ENCODE results near the gene WWOX. TPM values are rescaled to one million over a fixed set of nuclear protein-coding genes. Genes with fewer than 3 reads are reported as not detected.

WWOX gene
- total RNA-seq, 4 donors from 2014 or later: 135 to 209 (median 159) TPM

- Histone ChIP-seq H3K9me3 (no peaks in the 10 kb centered on the region), H3K4me1 (peaks cover 5 to 6% of the 10 kb centered on the region in 2 donors), H3K4me3 (replicated peaks in 1 of 3) (no peak overlapping the region), H3K36me3 (no peaks in the 10 kb centered on the region), H3K27ac (no peak overlapping the region), H3K27me3 (no peaks in the 10 kb centered on the region)
- no peak for DNase-seq
- no peak for TF ChIP-seq CTCF (IDR thresholded peaks at IDR 0.05)
- TF ChIP-seq POLR2A (IDR thresholded peaks at IDR 0.05): no peak
- intact Hi-C loops (cut with DNase I): no loop called here
- 82 to 83% methylated on average over 10 of the region's 10 CpGs for WGBS, 2 donors
Observed at GRCh38 chr16:78147911-78148401, 48.5 kb downstream of the WWOX start.

- intact Hi-C loops (cut with DNase I): no loop called here
Observed at GRCh38 chr16:78150233-78150632, 50.8 kb downstream of the WWOX start.

GRCh38 chr16:78154729-78155461, 55.4 kb downstream of the WWOX start:
- 66 to 73% methylated on average over 5 of the region's 5 CpGs for WGBS, 2 donors
- Histone ChIP-seq H3K4me3 (replicated peaks in 1 of 3) (no peak overlapping the region), H3K27ac (no peak overlapping the region), H3K36me3 (no peaks in the 10 kb centered on the region), H3K4me1 (no peaks in the 10 kb centered on the region), H3K9me3 (no peaks in the 10 kb centered on the region), H3K27me3 (no peaks in the 10 kb centered on the region)
- intact Hi-C loops (cut with DNase I): no loop called here
- no peak for DNase-seq
- no peak for TF ChIP-seq CTCF (IDR thresholded peaks at IDR 0.05)
- no peak for TF ChIP-seq POLR2A (IDR thresholded peaks at IDR 0.05)

More at GRCh38 chr16:78150233-78150632, 50.8 kb downstream of the WWOX start:
- H3K27ac ChIP-seq: no peak overlapping the region
- WGBS, 2 donors: 77 to 78% methylated on average over 6 of the region's 6 CpGs
- DNase-seq: no peak
- no peaks in the 10 kb centered on the region for H3K9me3 ChIP-seq
- H3K4me3 ChIP-seq (replicated peaks in 1 of 3): no peak overlapping the region
- TF ChIP-seq POLR2A (IDR thresholded peaks at IDR 0.05) (no peak), CTCF (IDR thresholded peaks at IDR 0.05) (no peak)
- no peaks in the 10 kb centered on the region for H3K4me1 ChIP-seq
- H3K27me3 ChIP-seq: no peaks in the 10 kb centered on the region
- no peaks in the 10 kb centered on the region for H3K36me3 ChIP-seq

- WGBS, 2 donors: 80 to 86% methylated on average over 7 of the region's 7 CpGs
Observed at GRCh38 chr16:78155791-78156345, 56.4 kb downstream of the WWOX start.

More at GRCh38 chr16:78155791-78156345, 56.4 kb downstream of the WWOX start:
- Histone ChIP-seq H3K9me3 (no peaks in the 10 kb centered on the region), H3K4me1 (no peaks in the 10 kb centered on the region), H3K27me3 (no peaks in the 10 kb centered on the region), H3K4me3 (replicated peaks in 1 of 3) (no peak overlapping the region), H3K36me3 (no peaks in the 10 kb centered on the region), H3K27ac (no peak overlapping the region)
- DNase-seq: no peak
- intact Hi-C loops (cut with DNase I): no loop called here
- TF ChIP-seq CTCF (IDR thresholded peaks at IDR 0.05): no peak
- no peak for TF ChIP-seq POLR2A (IDR thresholded peaks at IDR 0.05)

All from thyroid gland (tissue), 4 donors.